WTC11 (cell line): ENCODE data around the gene CMTM7. TPM values are rescaled to one million over a fixed set of nuclear protein-coding genes. Genes with fewer than 3 reads are reported as not detected.

Source experiments
- ATAC-seq: fragments of 200-7000 bp; cut with Tn5 transposase; 2 replicates; pipeline ENCODE4 v1.10.0; 2021; ENCODE audit warnings: mild to moderate bottlenecking, moderate library complexity
- CTCF ChIA-PET: fragments of 300-600 bp; sonication (Branson Sonifier 250); formaldehyde crosslinking; loops from one replicate; lab custom pipeline; 2021; ENCODE audit warnings: antibody characterized with exemption; lab: Charles Lee
- POLR2A ChIA-PET: fragments of 350-600 bp; sonication (Branson Sonifier 250); formaldehyde crosslinking; loops from one replicate; lab custom pipeline; 2021; ENCODE audit warnings: antibody characterized with exemption; lab: Charles Lee
- DNase-seq: peaks from one replicate; pipeline ENCODE4 v3.0.0; 2021; ENCODE audit warnings: low spot score
- H3K27ac Mint-ChIP-seq: 2 replicates; pipeline ENCODE4 v1.8.0; 2021; ENCODE audit warnings: mixed read lengths
- H3K27me3 Mint-ChIP-seq: 2 replicates; pipeline ENCODE4 v1.8.0; 2021; ENCODE audit warnings: low read depth, mild to moderate bottlenecking, moderate library complexity, mixed read lengths
- H3K36me3 Mint-ChIP-seq: 2 replicates; pipeline ENCODE4 v1.8.0; 2021; ENCODE audit warnings: mixed read lengths
- H3K4me1 Mint-ChIP-seq: 2 replicates; pipeline ENCODE4 v1.8.0; 2022; ENCODE audit warnings: mixed read lengths
- H3K4me3 Mint-ChIP-seq: 2 replicates; pipeline ENCODE4 v1.8.0; 2021; ENCODE audit warnings: mild to moderate bottlenecking, moderate library complexity, mixed read lengths
- H3K9me3 Mint-ChIP-seq: 2 replicates; pipeline ENCODE4 v1.8.0; 2021; ENCODE audit warnings: mixed read lengths
- CTCF ChIP-seq: fragments of 200-600 bp; IDR thresholded peaks from 2 replicates; pipeline ENCODE4 v1.8.0; 2022; ENCODE audit warnings: antibody characterized with exemption
- ELF4 ChIP-seq: sonication (generic); formaldehyde crosslinking; IDR thresholded peaks from 2 replicates; pipeline ENCODE4 v1.8.1; 2022; ENCODE audit warnings: low read depth, mild to moderate bottlenecking, moderate library complexity, missing genetic modification reagents
- ETV6 ChIP-seq: sonication (generic); formaldehyde crosslinking; IDR thresholded peaks from 2 replicates; pipeline ENCODE4 v1.8.1; 2022; ENCODE audit warnings: mild to moderate bottlenecking, missing genetic modification reagents
- FOXJ3 ChIP-seq: sonication (generic); formaldehyde crosslinking; IDR thresholded peaks from 2 replicates; pipeline ENCODE4 v1.9.0; 2021; ENCODE audit warnings: missing genetic modification reagents, mild to moderate bottlenecking, borderline replicate concordance
- FOXK1 ChIP-seq: sonication (generic); formaldehyde crosslinking; IDR thresholded peaks from 2 replicates; pipeline ENCODE4 v1.8.0; 2022; ENCODE audit warnings: mild to moderate bottlenecking, moderate library complexity, missing genetic modification reagents
- GTF2I ChIP-seq: fragments of 250-450 bp; sonication (Bioruptor Pico); conservative IDR thresholded peaks from 2 replicates; pipeline ENCODE4 v1.4.0; 2021; ENCODE audit warnings: mild to moderate bottlenecking
- IRF1 ChIP-seq: sonication (generic); formaldehyde crosslinking; IDR thresholded peaks from 2 replicates; pipeline ENCODE4 v1.8.0; 2023; ENCODE audit warnings: missing genetic modification reagents
- PRDM15 ChIP-seq: sonication (generic); formaldehyde crosslinking; IDR thresholded peaks from 2 replicates; pipeline ENCODE4 v1.8.0; 2022; ENCODE audit warnings: missing genetic modification reagents
- SMAD3 ChIP-seq: sonication (generic); formaldehyde crosslinking; IDR thresholded peaks from 2 replicates; pipeline ENCODE4 v1.8.0; 2022; ENCODE audit warnings: missing genetic modification reagents, mild to moderate bottlenecking, borderline replicate concordance
- TCF7 ChIP-seq: sonication (generic); formaldehyde crosslinking; IDR thresholded peaks from 2 replicates; pipeline ENCODE4 v1.8.0; 2022; ENCODE audit warnings: mild to moderate bottlenecking, low read depth, missing genetic modification reagents, moderate library complexity
- TEAD4 ChIP-seq: sonication (generic); formaldehyde crosslinking; IDR thresholded peaks from 2 replicates; pipeline ENCODE4 v1.8.0; 2022; ENCODE audit warnings: mild to moderate bottlenecking, missing genetic modification reagents
- ZMAT4 ChIP-seq: fragments of 250-450 bp; sonication (Bioruptor Pico); IDR thresholded peaks from 2 replicates; pipeline ENCODE4 v1.9.0; 2021; ENCODE audit warnings: mild to moderate bottlenecking
- ZNF232 ChIP-seq: sonication (generic); formaldehyde crosslinking; IDR thresholded peaks from 2 replicates; pipeline ENCODE4 v1.8.0; 2022; ENCODE audit warnings: mild to moderate bottlenecking, missing genetic modification reagents
- ZNF532 ChIP-seq: fragments of 250-450 bp; sonication (Bioruptor Pico); IDR thresholded peaks from 2 replicates; pipeline ENCODE4 v1.9.0; 2021; ENCODE audit warnings: mild to moderate bottlenecking, borderline replicate concordance
- ZSCAN18 ChIP-seq: fragments of 250-450 bp; sonication (Bioruptor Pico); IDR thresholded peaks from 2 replicates; pipeline ENCODE4 v2.1.2; 2022; ENCODE audit warnings: mild to moderate bottlenecking, moderate library complexity
- total RNA-seq: library from RNA; stranded (reverse); gene quantifications from 3 replicates; pipeline ENCODE4 v1.2.3, GENCODE V29; 2021

The CMTM7 gene
- total RNA-seq, 1 experiment from 2014 or later = 23.4 TPM

- no peaks in the 10 kb centered on the region for H3K9me3 Mint-ChIP-seq
- H3K4me1 Mint-ChIP-seq = peaks cover 5% of the 10 kb centered on the region
- no peak for TF ChIP-seq FOXJ3 (CRISPR knock-in tag)
- no peak for TF ChIP-seq IRF1 (CRISPR knock-in tag)
- TF ChIP-seq CTCF = peak; percentile 67
- TF ChIP-seq SMAD3 = no peak
- no peak for TF ChIP-seq TEAD4 (CRISPR knock-in tag)
- POLR2A ChIA-PET = interaction anchor here (0.5 to 0.7 kb wide), 2 partner anchors 19 to 671 kb away, joined by 3 to 5 read pairs; no protein-coding TSS in a partner anchor
- H3K4me3 Mint-ChIP-seq = no peak overlapping the region
- H3K27me3 Mint-ChIP-seq = no peaks in the 10 kb centered on the region
- peak; percentile 86 for ATAC-seq
- CTCF ChIA-PET = interaction anchor here (0.5 to 7.6 kb wide), 56 partner anchors 8 to 329 kb away, joined by 3 to 117 read pairs (median 5); partner anchors contain the start of genes CMTM7 and GPD1L
- peak; percentile 54 for DNase-seq
- H3K27ac Mint-ChIP-seq = peak overlapping the region; percentile 66; the same call in 1 of the 2 replicates
- H3K36me3 Mint-ChIP-seq = no peaks in the 10 kb centered on the region
These were observed 16.7 kb upstream of the CMTM7 start for GRCh38 chr3:32374788-32375595.

- no peak for TF ChIP-seq GTF2I (CRISPR knock-in tag)
- Mint-ChIP-seq H3K9me3 (no peaks in the 10 kb centered on the region), H3K4me3 (no peak overlapping the region), H3K36me3 (no peaks in the 10 kb centered on the region), H3K4me1 (peaks cover 7% of the 10 kb centered on the region), H3K27ac (no peak overlapping the region), H3K27me3 (no peaks in the 10 kb centered on the region)
- ChIA-PET CTCF (interaction anchor here (0.5 to 7.6 kb wide), 16 partner anchors 10 to 303 kb away, joined by 3 to 117 read pairs (median 7); no protein-coding TSS in a partner anchor), POLR2A (no interaction called here)
- ATAC-seq = no peak
- no peak for DNase-seq
These were observed 16.1 kb upstream of the CMTM7 start for GRCh38 chr3:32375596-32375930.

GRCh38 chr3:32376115-32376514 is 15.5 kb upstream of the CMTM7 start:
- Mint-ChIP-seq H3K27me3 (no peaks in the 10 kb centered on the region), H3K36me3 (no peaks in the 10 kb centered on the region), H3K27ac (no peak overlapping the region), H3K4me3 (no peak overlapping the region), H3K4me1 (peaks cover 7% of the 10 kb centered on the region), H3K9me3 (no peaks in the 10 kb centered on the region)
- CTCF ChIA-PET = interaction anchor here (0.7 to 7.6 kb wide), 11 partner anchors 9 to 104 kb away, joined by 3 to 117 read pairs (median 15); no protein-coding TSS in a partner anchor
- ATAC-seq = no peak
- POLR2A ChIA-PET = interaction anchor here (0.6 kb wide), 1 partner anchor 15 kb away, joined by 6 read pairs; no protein-coding TSS in a partner anchor
- DNase-seq = no peak
- TF ChIP-seq ZNF532 (CRISPR knock-in tag) (no peak), PRDM15 (CRISPR knock-in tag) (no peak), ETV6 (CRISPR knock-in tag) (no peak), IRF1 (CRISPR knock-in tag) (no peak), ZNF232 (CRISPR knock-in tag) (no peak), ELF4 (CRISPR knock-in tag) (no peak), TCF7 (no peak), ZSCAN18 (CRISPR knock-in tag) (no peak), FOXK1 (no peak), ZMAT4 (CRISPR knock-in tag) (no peak)
